Activated CD8-positive, alpha-beta memory T cell treated with anti-CD3 and anti-CD28 coated beads for 24 hours (primary cell): ENCODE data around the gene NEURL4.

Experiments used
- DNase-seq: peaks from one replicate; pipeline ENCODE4 v3.0.0-alpha.2; 2020

The NEURL4 gene

DNA sequence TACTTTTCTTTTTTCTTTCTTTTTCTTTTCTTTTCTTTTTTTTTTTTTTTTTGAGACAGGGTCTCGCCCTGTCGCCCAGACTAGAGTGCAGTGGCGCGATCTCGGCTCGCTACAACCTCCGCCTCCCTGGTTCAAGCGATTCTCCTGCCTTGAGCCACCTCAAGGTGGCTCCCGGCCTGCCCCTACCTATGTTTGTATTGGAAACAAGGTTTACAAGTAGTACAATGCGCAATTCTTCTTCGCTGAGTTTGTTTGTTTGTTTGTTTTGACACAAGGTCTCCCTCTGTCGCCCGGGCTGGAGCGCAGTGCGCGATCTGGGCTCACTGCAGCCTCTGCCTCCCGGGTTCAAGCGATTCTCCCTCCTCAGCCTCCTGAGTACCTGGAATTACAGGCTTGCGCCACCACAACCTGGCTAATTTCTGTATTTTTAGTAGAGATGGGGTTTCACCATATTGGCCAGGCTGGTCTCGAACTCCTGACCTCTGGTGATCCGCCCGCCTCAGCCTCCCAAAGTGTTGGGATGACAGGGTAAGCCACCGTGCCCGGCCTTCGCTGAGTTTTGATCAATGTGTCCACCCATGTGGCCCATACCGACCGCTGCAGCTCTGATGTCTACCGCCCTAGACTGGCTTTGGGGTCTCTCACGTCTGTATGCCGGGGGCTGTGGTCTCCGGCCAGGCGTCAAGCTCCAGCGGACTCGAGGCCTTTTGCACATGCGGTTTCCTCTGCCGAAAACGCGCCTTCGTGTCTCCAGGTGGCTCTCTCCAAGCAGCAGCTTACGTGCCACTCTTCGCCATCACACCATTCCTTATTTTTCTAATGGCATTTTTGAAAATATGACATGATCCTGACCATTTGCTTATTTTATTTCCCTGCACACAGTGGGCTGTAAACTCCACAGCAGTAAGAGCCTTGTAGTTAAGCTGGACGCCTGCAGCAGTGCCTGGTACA lies 33.6 kb downstream of the NEURL4 start:
- no peak for DNase-seq

DNA sequence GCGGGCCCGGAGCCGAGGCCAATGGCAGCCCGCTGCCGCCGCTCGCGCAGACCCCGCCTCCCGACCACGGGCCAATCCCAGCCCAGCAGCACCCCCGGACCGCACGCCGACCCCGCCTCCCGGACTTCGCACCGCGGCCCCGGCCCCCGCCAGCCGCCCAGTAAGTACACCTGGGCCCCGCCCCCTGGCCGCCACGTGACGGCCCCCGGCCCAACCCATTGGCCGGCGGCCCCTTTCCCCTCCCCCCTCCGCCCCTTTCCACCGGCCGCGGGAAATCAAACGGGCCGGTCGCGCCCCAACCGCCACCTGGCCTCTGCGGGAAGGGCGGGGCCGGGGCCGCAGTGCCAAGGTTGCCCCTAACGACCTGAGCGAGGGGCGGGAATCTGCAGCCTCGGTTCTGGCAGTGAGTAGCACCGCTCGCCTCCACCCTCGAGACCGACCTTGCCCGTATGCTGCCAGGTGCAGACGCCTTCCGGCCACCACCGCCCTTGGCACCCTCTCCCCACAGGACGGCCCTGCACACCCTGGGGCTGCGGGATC lies 34.5 kb downstream of the NEURL4 start, which contains the start of gene YBX2:
Gene YBX2, minus strand, starts transcription at position 26 of the 540 bp plus-strand sequence. CDS start 139 bp downstream, outside the sequence.
- DNase-seq = peak; percentile 86

GRCh38 chr17:7293816-7294613 lies 35.1 kb downstream of the NEURL4 start:
- no peak for DNase-seq

DNA sequence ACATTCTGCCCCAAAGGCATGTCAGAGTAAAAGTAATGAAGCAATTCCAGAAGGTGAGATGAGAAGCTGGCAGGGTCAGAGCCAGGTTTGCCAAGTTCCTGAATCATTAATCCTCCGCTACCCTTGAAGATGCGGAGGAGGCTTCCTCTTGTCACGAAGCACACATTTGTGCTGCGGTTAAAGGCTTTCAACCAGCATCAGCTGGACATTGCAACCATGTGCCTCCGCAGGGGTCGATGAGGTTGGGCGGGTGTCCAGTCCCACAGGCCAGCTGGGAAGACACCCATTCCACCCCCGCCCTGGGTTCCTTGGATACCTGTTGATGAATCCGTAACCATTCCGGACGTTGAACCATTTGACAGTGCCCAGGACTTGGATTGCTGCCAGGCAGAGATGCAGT lies 36.0 kb downstream of the NEURL4 start:
- DNase-seq = no peak

GRCh38 chr17:7292729-7293128 lies 36.4 kb downstream of the NEURL4 start:
- DNase-seq = no peak

- DNase-seq = no peak
Observed at GRCh38 chr17:7292194-7292593, 36.9 kb downstream of the NEURL4 start.

GRCh38 chr17:7290685-7291084 lies 38.5 kb downstream of the NEURL4 start:
- no peak for DNase-seq

DNA sequence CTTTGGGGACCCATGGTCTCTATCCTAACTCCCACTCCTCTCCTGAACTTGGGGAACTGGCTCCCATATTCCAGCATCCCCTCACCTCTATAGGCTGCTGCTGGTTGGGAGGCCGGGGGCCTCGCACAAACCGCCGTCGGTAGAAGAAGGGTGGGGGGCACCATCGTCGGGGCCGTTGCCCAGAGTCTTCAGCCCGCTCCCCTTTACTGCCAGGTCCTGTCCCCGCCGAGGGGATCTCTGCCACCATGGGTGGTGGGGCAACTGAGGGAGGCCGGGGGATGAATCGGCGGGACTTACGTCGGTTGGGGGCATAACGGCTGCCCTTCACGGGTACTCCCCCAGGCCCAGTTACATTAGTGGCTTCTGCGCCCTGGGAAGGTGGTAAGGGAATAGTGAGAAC lies 39.0 kb downstream of the NEURL4 start:
- DNase-seq = no peak

DNA sequence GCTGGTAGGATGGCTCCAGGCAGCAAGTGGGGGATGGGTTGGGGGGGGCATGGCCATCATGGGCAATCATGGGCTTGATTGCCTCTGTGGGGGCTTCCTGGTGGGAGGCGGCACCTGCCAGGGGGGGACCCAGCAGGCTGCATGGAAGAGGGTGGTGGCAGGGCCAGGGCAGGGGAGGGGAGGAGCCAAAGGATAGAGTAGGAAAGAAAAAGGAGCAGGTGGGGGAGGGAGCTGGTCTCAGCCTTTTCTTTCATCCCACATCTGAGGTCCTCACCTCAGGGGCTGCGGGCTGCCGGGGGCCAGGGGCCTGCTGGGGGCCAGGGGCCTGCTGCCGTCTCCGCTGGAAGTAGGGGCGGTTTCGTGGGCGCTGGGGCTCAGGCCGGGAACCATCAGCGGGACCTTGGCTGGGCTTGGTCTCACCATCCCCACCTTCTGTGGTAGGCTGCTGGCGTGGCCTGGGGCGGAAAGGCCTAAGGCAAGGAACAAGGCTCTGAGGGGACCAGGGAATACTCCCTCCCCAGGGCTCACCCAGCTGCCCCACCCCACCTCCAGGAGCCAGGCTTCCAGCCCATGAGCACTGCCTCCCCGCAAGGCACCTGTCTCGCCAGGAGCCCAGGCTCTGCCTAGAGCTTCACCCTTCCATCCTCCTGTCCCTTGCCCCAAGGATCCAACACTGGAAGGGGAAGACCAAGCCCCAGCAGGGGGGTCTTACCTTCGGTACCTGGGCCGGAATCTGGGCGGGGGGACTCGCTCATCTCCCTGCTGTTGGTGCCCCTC lies 39.7 kb downstream of the NEURL4 start:
- no peak for DNase-seq

DNA sequence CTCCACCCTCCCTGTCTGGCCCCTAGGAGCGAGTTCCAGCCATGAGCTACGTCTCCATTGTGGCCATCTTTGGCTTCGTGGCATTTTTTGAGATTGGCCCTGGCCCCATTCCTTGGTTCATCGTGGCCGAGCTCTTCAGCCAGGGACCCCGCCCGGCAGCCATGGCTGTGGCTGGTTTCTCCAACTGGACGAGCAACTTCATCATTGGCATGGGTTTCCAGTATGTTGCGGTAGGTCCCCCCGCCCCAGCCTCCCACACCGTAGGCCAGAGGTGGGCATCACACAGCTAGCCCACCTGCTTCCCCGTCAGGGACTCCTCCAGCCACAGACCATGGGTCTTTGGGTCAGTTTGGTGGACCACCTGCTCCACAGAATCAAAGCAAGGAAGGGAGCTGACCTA lies 43.5 kb downstream of the NEURL4 start:
- no peak for DNase-seq

GRCh38 chr17:7284911-7285310 lies 44.2 kb downstream of the NEURL4 start:
- no peak for DNase-seq

DNA sequence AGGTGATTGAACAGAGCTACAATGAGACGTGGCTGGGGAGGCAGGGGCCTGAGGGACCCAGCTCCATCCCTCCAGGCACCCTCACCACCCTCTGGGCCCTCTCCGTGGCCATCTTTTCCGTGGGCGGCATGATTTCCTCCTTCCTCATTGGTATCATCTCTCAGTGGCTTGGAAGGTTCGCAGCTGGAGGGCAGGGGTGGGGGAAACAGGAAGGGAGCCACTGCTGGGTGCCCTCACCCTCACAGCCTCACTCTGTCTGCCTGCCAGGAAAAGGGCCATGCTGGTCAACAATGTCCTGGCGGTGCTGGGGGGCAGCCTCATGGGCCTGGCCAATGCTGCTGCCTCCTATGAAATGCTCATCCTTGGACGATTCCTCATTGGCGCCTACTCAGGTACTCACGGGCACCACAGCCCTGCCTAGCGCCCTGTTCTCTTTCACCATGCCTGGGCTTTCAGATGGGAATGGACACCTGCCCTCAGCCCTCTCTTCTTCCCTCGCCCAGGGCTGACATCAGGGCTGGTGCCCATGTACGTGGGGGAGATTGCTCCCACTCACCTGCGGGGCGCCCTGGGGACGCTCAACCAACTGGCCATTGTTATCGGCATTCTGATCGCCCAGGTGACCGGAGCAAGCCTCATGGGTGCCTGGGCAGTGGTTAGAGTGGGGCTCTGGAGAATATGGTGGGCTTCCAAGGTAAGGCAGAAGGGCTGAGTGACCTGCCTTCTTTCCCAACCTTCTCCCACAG lies 45.5 kb downstream of the NEURL4 start:
- DNase-seq = no peak

- DNase-seq = no peak
Observed at GRCh38 chr17:7282752-7283321, 46.3 kb downstream of the NEURL4 start.

DNA sequence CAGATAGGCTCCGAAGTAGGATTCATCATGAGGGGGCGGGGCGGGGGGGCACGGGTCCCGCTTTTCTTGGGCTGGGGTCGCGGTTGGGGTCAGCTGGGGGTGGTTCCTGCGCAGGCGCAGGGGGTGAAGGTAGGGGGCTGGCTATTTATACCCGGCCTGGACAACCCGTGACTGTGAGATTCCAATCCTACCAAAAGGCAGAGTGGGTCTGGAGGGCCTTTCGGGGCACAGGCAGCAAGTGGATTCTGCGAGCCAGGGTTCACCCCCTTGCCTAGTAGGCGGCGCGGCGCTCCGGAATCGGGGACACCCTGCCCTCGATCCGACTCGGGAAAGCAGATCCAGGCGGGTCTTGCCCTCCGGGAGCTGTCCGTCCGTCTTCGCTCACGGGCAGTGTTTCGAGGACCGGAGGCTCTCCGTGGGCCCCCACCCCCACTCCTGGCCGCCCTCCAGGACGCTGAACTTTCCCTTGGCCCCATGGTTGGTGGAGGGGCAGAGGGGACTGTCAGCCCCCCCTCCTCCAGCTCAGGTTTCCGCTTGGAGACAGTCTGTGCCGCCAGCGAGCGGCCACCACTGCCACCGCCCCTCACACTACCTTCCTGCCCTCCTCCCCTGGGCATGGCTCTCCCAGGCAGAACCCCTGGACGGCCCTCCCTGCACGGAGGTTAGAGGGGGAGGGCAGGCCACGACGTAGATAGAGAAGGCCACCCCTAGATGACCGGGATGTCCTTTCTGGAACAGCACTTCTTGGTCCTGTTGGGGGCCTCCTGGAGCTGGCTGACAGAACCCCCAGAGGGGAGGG lies 47.0 kb downstream of the NEURL4 start:
- peak; percentile 61 for DNase-seq

- DNase-seq = peak; percentile 94
Observed at GRCh38 chr17:7281074-7281952, 47.8 kb downstream of the NEURL4 start, which contains the start of gene SLC2A4. Gene SLC2A4, plus strand, starts transcription at chr17:7281718. Its CDS starts 217 bp downstream, at chr17:7281935.

DNA sequence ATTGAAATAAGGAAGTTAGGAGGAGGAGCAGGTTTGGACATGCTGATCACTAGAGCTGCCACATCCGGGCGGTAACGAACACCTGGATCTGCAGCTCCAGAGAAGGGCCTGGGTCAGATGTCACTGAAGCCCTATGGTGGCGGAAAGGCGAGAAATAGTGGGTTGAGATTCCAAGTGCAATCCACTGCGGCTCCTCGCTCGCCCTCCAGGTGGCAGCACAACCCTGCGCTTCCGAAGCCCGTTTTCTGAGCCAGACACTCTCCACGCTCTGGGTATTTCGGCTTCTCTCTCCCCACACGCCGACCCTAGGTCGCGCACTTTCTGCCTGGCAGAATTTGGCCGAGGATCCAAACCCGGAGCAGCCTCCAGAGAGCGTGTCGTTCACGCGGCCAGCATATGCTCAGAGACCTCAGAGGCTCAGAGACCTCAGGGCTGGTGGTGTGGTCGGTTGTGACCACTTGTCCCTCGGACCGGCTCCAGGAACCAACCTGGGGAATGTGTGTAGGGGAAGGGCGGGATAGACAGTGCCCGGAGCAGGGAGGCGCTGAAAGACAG lies 48.5 kb downstream of the NEURL4 start:
- DNase-seq = peak; percentile 94

DNA sequence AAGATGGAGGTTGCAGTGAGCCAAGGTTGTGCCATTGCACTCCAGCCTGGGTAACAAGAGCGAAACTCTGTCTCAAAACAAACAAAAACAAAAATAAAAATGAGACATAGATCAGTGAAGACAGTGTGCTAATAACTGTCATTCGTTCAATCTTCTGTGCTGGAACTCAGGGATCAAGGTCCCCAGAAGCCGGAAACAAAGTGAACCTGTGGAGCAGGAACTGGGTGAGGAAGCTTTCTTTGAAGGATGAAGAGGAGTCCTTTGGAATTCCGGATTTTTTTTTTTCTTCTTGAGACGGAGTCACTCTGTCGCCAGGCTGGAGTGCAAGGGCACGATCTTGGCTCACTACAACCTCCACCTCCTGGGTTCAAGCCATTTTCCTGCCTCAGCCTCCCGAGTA lies 49.7 kb downstream of the NEURL4 start:
- no peak for DNase-seq

DNA sequence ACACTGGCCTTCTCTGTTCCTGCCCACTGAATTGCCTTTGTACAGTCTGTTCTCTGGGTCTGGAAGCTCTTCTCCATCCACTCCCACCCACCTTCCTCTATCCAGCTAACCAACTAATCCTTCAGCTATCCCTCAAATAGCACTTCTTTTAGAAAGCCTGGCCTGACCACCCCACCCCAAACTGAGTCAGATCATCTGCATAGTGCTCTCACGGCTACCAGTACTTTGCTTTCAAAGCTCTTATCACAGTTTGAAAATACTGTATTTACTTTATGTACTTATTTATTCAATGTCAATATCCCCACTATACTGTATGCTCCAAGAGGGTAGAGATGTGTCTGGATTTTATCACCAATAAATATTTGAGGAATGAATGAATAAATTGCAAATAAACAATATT lies 62.4 kb downstream of the NEURL4 start:
- DNase-seq = no peak
